ENCODE data around the gene NUFIP1.

NUFIP1 gene

GRCh38 chr13:44932171-44932849, 57.0 kb downstream of the NUFIP1 start:
- H3K4me3 ChIP-seq (ENCODE audit: low read depth, low read length): no peak overlapping the region
- DNase-seq (ENCODE audit: low read depth): no peak
- TF ChIP-seq CTCF (IDR thresholded peaks at IDR 0.05; ENCODE audit: control insufficient read depth, extremely low read depth, insufficient read depth): no peak

- no peak overlapping the region for H3K4me3 ChIP-seq (ENCODE audit: low read depth, low read length)
- no peak for TF ChIP-seq CTCF (IDR thresholded peaks at IDR 0.05; ENCODE audit: control insufficient read depth, extremely low read depth, insufficient read depth)
- DNase-seq (ENCODE audit: low read depth): no peak
These were observed 58.2 kb downstream of the NUFIP1 start for GRCh38 chr13:44930963-44931623.

- no peak overlapping the region for H3K4me3 ChIP-seq (ENCODE audit: low read depth, low read length)
- no peak for TF ChIP-seq CTCF (IDR thresholded peaks at IDR 0.05; ENCODE audit: control insufficient read depth, extremely low read depth, insufficient read depth)
- no peak for DNase-seq (ENCODE audit: low read depth)
These were observed 59.0 kb downstream of the NUFIP1 start for GRCh38 chr13:44930280-44930679.

- DNase-seq (ENCODE audit: low read depth): no peak
- no peak overlapping the region for H3K4me3 ChIP-seq (ENCODE audit: low read depth, low read length)
- TF ChIP-seq CTCF (IDR thresholded peaks at IDR 0.05; ENCODE audit: control insufficient read depth, extremely low read depth, insufficient read depth): no peak
These were observed 59.6 kb downstream of the NUFIP1 start for GRCh38 chr13:44929692-44930091.

GRCh38 chr13:44927968-44928367, 61.3 kb downstream of the NUFIP1 start:
- DNase-seq (ENCODE audit: low read depth): no peak
- TF ChIP-seq CTCF (IDR thresholded peaks at IDR 0.05; ENCODE audit: control insufficient read depth, extremely low read depth, insufficient read depth): no peak
- no peak overlapping the region for H3K4me3 ChIP-seq (ENCODE audit: low read depth, low read length)

- no peak overlapping the region for H3K4me3 ChIP-seq (ENCODE audit: low read depth, low read length)
- DNase-seq (ENCODE audit: low read depth): peak; percentile 95
- TF ChIP-seq CTCF (IDR thresholded peaks at IDR 0.05; ENCODE audit: control insufficient read depth, extremely low read depth, insufficient read depth): no peak
These were observed 67.1 kb downstream of the NUFIP1 start for GRCh38 chr13:44921931-44922758.
